OCI-LY1 (cell line): ENCODE results near the gene SPATA21.
"Not testable (repeated sequence)": the region's sequence is repeated elsewhere in the genome, so short reads cannot be mapped to it uniquely, and the experiment has no call there.

Experiments
- H2AFZ ChIP-seq: fragments of 200-600 bp; sonication (generic), shearing (Covaris generic); 2 replicates; pipeline ENCODE4 v1.6.0; 2014; ENCODE audit warnings: antibody characterized with exemption, mild to moderate bottlenecking, low read length
- H3F3A ChIP-seq: fragments of 200-600 bp; sonication (generic), shearing (Covaris generic); 2 replicates; pipeline ENCODE4 v1.6.0; 2014; ENCODE audit warnings: mild to moderate bottlenecking, antibody characterized with exemption, low read length, moderate library complexity; ENCODE audit not compliant: insufficient read depth
- H3K27ac ChIP-seq: fragments of 200-600 bp; sonication (generic); 2 replicates; pipeline ENCODE4 v1.5.1; 2014; ENCODE audit warnings: low read length, mixed run types, mild to moderate bottlenecking, low read depth; ENCODE audit not compliant: poor library complexity, severe bottlenecking
- H3K27me3 ChIP-seq: fragments of 200-600 bp; sonication (generic); 2 replicates; pipeline ENCODE4 v1.6.0; 2014; ENCODE audit warnings: antibody characterized with exemption, mild to moderate bottlenecking, low read length, moderate library complexity; ENCODE audit not compliant: insufficient read depth
- H3K36me3 ChIP-seq: fragments of 200-600 bp; sonication (generic); 2 replicates; pipeline ENCODE4 v1.6.1; 2014; ENCODE audit warnings: mild to moderate bottlenecking, antibody characterized with exemption, low read length, moderate library complexity, mixed read lengths; ENCODE audit not compliant: insufficient read depth
- H3K4me1 ChIP-seq: fragments of 200-600 bp; sonication (generic); 2 replicates; pipeline ENCODE4 v1.5.1; 2014; ENCODE audit warnings: mild to moderate bottlenecking, low read length, moderate library complexity; ENCODE audit not compliant: insufficient read depth, severe bottlenecking
- H3K4me2 ChIP-seq: fragments of 200-600 bp; sonication (generic), shearing (Covaris generic); 2 replicates; pipeline ENCODE4 v1.6.1; 2014; ENCODE audit warnings: low read length
- H3K4me3 ChIP-seq: fragments of 200-600 bp; sonication (generic); 2 replicates; pipeline ENCODE4 v1.5.1; 2014; ENCODE audit warnings: low read length, low read depth, mild to moderate bottlenecking, mixed read lengths; ENCODE audit not compliant: poor library complexity, severe bottlenecking
- H3K79me2 ChIP-seq: fragments of 200-600 bp; shearing (Covaris generic); 2 replicates; pipeline ENCODE4 v1.6.1; 2016; ENCODE audit warnings: mixed run types, low read length, mixed read lengths; ENCODE audit not compliant: insufficient read depth
- H3K9ac ChIP-seq: fragments of 200-600 bp; sonication (generic), shearing (Covaris generic); 2 replicates; pipeline ENCODE4 v1.6.1; 2014; ENCODE audit warnings: mild to moderate bottlenecking, low read length, mixed read lengths
- H3K9me2 ChIP-seq: fragments of 200-600 bp; sonication (generic), shearing (Covaris generic); 2 replicates; pipeline ENCODE4 v1.6.1; 2014; ENCODE audit warnings: low read depth, mild to moderate bottlenecking, low read length, mixed read lengths
- H3K9me3 ChIP-seq: fragments of 200-600 bp; shearing (Covaris generic); 2 replicates; pipeline ENCODE4 v1.6.1; 2014; ENCODE audit warnings: low read length, mixed read lengths
- H4K20me1 ChIP-seq: fragments of 200-600 bp; sonication (generic), shearing (Covaris generic); 2 replicates; pipeline ENCODE4 v1.6.0; 2016; ENCODE audit warnings: mild to moderate bottlenecking, low read length; ENCODE audit not compliant: insufficient read depth
- EZH2 ChIP-seq: fragments of 200-600 bp; sonication (generic), shearing (Covaris generic); IDR thresholded peaks from 2 replicates; pipeline ENCODE4 v1.8.0; 2017; ENCODE audit warnings: borderline replicate concordance, mixed run types, mild to moderate bottlenecking, antibody characterized with exemption, low read length, moderate library complexity, mixed read lengths
- TF ChIP-seq, protein P1 (sequence below): fragments of 200-600 bp; sonication (generic), shearing (Covaris generic); IDR thresholded peaks from 2 replicates; pipeline ENCODE4 v1.5.1; 2017; ENCODE audit warnings: mild to moderate bottlenecking, antibody characterized with exemption, low read length, moderate library complexity, mixed read lengths

Gene SPATA21

DNA sequence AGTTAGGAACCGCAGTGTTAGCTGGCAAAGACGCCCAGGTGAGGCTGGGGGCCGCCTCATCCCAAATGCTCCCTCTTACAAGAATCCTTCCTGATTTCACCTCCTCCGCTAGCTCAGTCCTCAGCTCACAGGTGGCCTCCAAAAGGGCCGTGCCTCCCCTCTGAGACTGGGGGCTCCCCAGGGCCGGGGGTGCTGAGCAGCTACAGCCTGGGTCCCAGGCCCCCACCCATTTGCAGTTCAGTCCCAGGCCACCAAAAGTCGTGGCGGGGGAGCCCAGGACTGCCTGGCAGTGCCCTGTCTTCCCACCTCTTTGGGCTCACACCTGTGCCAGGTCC lies 47.2 kb upstream of the SPATA21 start:
- no peaks in the 10 kb centered on the region for H3K9me3 ChIP-seq
- no peaks in the 10 kb centered on the region for H3K79me2 ChIP-seq
- TF ChIP-seq EZH2 = no peak
- TF ChIP-seq, protein P1, sequence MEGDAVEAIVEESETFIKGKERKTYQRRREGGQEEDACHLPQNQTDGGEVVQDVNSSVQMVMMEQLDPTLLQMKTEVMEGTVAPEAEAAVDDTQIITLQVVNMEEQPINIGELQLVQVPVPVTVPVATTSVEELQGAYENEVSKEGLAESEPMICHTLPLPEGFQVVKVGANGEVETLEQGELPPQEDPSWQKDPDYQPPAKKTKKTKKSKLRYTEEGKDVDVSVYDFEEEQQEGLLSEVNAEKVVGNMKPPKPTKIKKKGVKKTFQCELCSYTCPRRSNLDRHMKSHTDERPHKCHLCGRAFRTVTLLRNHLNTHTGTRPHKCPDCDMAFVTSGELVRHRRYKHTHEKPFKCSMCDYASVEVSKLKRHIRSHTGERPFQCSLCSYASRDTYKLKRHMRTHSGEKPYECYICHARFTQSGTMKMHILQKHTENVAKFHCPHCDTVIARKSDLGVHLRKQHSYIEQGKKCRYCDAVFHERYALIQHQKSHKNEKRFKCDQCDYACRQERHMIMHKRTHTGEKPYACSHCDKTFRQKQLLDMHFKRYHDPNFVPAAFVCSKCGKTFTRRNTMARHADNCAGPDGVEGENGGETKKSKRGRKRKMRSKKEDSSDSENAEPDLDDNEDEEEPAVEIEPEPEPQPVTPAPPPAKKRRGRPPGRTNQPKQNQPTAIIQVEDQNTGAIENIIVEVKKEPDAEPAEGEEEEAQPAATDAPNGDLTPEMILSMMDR = no peak
- H3K4me1 ChIP-seq = no peaks in the 10 kb centered on the region
- H3K4me3 ChIP-seq = no peak overlapping the region
- no peak overlapping the region for H3K27ac ChIP-seq
- no peaks in the 10 kb centered on the region for H3F3A ChIP-seq
- H4K20me1 ChIP-seq = no peaks in the 10 kb centered on the region
- H3K9me2 ChIP-seq = no peaks in the 10 kb centered on the region
- no peak overlapping the region for H2AFZ ChIP-seq
- H3K36me3 ChIP-seq = no peaks in the 10 kb centered on the region
- no peaks in the 10 kb centered on the region for H3K27me3 ChIP-seq
- H3K9ac ChIP-seq = no peak overlapping the region
- H3K4me2 ChIP-seq = no peak overlapping the region

DNA sequence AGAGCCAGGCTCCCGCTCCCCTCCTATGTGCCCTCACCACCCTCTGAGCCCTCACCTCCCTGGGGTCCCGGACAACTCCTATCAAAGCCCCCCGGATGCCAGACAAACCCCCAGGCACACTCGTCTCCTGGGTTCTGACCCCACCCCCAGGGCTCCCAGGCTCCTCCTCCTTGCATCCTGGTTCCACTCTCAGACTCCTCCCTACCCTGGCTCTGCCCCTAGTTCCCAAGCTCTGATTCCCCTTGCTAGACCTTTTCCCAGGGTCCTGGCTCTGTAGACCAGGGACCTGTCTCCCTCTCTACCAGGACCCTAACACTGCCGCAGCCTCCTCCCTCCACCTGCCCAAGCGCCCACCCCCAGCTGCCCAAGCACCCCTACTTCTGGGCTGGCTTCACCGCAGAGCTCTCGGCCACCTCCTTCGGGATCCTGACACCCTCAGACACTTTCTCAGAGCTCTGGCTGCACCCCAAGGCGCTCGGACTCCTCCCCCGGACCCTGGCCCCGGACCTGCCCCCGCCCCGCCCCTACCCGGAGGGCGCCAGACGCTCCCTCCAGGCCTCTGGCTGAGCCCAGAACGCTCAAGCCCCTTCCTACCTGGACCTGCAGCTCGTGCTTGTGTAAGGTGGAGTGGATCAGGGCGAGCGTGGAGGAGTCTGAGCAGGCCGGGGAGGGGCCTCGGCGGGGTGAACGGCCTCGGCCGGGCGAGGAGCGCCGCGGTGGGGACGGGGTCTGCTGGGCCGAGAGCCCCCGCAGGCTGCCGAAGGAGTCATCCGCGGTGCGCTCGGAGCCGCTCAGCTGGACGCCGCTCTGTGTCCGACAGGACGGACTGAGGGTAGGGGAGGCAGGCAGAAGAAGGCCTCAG lies 46.6 kb upstream of the SPATA21 start:
- not testable (repeated sequence) for H3K36me3 ChIP-seq, H3K9me2 ChIP-seq, H2AFZ ChIP-seq, H3F3A ChIP-seq, H3K9me3 ChIP-seq, H3K4me2 ChIP-seq, H3K79me2 ChIP-seq, H3K4me3 ChIP-seq, H3K9ac ChIP-seq, H3K27me3 ChIP-seq, H4K20me1 ChIP-seq, H3K27ac ChIP-seq, H3K4me1 ChIP-seq

DNA sequence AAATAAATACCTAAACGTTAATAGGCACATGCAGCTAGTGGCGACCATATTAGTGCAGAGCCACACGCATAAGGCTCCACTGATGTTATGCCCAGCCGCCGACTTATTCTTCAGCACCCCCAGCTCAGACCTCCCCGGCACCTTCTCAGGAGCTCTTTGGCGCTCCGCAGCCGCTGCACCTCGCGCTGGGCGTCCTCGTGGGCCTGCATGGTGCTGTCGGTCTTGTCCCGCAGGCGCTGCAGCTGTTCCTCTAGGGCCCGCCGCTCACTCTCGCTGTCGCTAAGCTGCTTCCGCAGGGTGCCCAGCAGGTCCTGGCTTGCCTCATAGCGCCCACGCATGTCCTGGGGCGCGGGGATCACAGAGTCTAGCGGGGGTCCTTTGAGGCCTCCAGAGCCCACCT lies 45.9 kb upstream of the SPATA21 start:
- H3K9me2 ChIP-seq, H2AFZ ChIP-seq, H3K79me2 ChIP-seq, H3K27ac ChIP-seq, H3F3A ChIP-seq, H3K9ac ChIP-seq, H3K27me3 ChIP-seq, H3K36me3 ChIP-seq, H3K9me3 ChIP-seq, H3K4me2 ChIP-seq, H3K4me3 ChIP-seq, H3K4me1 ChIP-seq, H4K20me1 ChIP-seq: not testable (repeated sequence)

DNA sequence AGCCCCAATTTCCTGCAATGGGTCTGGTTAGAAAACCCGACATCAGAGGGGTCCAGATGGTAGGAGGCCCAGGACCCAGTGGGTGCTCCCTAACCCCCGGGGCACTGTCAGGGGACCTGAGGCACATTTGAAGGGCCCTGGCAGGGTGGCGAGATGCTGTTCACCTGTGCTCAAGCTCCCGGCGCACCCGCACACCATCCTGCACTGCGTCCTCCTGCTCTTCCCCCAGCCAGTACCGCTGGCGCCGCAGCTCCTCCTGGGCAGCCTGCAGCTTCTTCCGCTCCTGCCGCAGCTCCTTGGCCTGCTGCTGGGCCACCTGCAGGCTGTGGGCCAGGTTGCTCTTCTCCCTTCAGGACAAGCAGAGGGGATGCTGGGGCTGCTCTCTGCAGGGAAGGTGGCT lies 40.9 kb upstream of the SPATA21 start:
- Histone ChIP-seq H3K4me1 (no peaks in the 10 kb centered on the region), H3K27me3 (no peaks in the 10 kb centered on the region), H3K4me3 (no peak overlapping the region), H3K4me2 (no peak overlapping the region), H3K36me3 (no peaks in the 10 kb centered on the region), H3K79me2 (no peaks in the 10 kb centered on the region), H4K20me1 (no peaks in the 10 kb centered on the region), H3F3A (no peaks in the 10 kb centered on the region), H3K9me2 (no peaks in the 10 kb centered on the region), H2AFZ (no peak overlapping the region), H3K9ac (no peak overlapping the region), H3K27ac (no peak overlapping the region), H3K9me3 (no peaks in the 10 kb centered on the region)
- no peak for TF ChIP-seq EZH2
- TF ChIP-seq, protein P1 = no peak

DNA sequence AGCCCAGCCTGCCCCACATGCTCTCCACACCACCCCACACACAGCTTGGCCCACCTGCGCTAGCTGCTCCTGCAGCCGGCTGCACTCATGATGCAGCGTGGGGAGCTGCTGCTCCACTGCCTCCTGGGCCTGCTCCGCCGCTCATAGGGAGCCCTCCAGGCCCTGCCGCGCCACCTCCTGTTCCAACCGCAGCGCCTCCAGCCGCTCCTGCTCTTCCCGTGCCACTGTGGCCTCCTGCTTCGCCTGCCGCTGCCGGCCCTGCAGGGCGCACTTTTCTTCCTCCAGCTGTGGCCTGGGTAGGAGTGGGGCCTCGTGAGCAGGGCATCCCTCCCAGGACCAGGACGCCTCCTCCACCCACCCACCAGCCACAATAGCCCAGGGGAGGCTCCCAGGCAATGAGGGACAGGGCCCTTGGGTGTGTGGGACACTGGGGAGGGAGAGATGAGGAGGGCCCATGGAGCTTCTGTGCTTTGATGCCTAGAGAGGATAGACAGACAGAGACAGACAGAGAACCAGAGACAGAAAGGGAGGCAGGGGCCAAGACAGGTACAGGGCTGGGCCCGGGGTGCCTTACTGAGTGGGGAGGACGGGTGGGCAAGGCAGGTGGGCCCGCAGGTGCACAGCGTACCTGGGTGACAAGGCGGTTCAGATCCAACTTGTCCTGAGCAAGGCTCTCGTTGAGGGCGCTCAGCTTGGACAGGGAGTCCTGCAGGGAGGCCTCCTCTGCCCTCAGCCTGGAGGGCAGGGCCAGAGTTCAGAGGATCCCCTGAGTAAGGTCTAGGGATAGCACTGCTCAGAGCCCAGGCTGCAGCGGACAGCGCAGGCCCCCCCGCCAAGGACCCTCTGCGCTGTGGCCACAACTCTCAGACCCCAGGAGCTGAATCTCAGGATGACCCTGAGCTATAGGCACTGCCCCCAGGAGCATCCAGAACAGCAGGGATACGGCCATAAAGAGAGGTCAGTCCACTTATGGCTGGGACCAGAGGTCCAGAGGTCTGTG lies 38.8 kb upstream of the SPATA21 start:
- not testable (repeated sequence) for H3K4me3 ChIP-seq, H3K4me2 ChIP-seq

More for the DNA sequence above, 38.8 kb upstream of the SPATA21 start:
- H4K20me1 ChIP-seq, H3K4me1 ChIP-seq, H3K9me2 ChIP-seq, H3K36me3 ChIP-seq, H3K9ac ChIP-seq, H3K9me3 ChIP-seq, H3K79me2 ChIP-seq, H3K27me3 ChIP-seq, H3F3A ChIP-seq, H2AFZ ChIP-seq, H3K27ac ChIP-seq: not testable (repeated sequence)
